ENCODE data around the gene C2orf81.

DNA sequence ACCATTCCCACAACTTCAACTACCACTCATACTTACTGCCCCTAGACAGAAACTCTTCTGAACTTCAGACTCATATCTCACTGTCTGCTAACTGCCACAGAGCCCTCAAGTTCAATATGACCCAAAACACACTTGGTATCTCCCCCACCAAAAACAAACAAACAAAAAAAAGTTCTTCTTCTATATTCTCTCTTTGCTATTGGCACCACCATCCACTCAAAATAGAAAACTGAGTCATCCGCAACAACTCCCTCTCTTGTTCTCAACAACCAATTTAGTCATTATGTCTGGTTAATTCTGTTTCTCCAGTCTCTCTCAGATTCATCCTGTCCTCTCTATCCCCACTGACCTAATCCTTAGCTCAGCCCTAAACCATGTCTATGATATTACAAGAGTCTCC is 34.1 kb downstream of the C2orf81 start:
- TF ChIP-seq EZH2 (IDR thresholded peaks at IDR 0.05; ENCODE audit: borderline replicate concordance, insufficient read depth, low read length, poor library complexity, severe bottlenecking) (no peak), EP300 (conservative IDR thresholded peaks at IDR 0.05; ENCODE audit: poor library complexity, severe bottlenecking) (no peak), POLR2AphosphoS5 (IDR thresholded peaks at IDR 0.05) (no peak), RAD21 (conservative IDR thresholded peaks at IDR 0.05) (no peak), TAF1 (IDR thresholded peaks at IDR 0.05; ENCODE audit: low read depth) (no peak), MXI1 (conservative IDR thresholded peaks at IDR 0.05; ENCODE audit: poor library complexity, severe bottlenecking) (no peak)
- TF ChIP-seq, protein P1, sequence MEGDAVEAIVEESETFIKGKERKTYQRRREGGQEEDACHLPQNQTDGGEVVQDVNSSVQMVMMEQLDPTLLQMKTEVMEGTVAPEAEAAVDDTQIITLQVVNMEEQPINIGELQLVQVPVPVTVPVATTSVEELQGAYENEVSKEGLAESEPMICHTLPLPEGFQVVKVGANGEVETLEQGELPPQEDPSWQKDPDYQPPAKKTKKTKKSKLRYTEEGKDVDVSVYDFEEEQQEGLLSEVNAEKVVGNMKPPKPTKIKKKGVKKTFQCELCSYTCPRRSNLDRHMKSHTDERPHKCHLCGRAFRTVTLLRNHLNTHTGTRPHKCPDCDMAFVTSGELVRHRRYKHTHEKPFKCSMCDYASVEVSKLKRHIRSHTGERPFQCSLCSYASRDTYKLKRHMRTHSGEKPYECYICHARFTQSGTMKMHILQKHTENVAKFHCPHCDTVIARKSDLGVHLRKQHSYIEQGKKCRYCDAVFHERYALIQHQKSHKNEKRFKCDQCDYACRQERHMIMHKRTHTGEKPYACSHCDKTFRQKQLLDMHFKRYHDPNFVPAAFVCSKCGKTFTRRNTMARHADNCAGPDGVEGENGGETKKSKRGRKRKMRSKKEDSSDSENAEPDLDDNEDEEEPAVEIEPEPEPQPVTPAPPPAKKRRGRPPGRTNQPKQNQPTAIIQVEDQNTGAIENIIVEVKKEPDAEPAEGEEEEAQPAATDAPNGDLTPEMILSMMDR (IDR thresholded peaks at IDR 0.05; ENCODE audit: poor library complexity, severe bottlenecking): no peak
- TF ChIP-seq, protein P2, sequence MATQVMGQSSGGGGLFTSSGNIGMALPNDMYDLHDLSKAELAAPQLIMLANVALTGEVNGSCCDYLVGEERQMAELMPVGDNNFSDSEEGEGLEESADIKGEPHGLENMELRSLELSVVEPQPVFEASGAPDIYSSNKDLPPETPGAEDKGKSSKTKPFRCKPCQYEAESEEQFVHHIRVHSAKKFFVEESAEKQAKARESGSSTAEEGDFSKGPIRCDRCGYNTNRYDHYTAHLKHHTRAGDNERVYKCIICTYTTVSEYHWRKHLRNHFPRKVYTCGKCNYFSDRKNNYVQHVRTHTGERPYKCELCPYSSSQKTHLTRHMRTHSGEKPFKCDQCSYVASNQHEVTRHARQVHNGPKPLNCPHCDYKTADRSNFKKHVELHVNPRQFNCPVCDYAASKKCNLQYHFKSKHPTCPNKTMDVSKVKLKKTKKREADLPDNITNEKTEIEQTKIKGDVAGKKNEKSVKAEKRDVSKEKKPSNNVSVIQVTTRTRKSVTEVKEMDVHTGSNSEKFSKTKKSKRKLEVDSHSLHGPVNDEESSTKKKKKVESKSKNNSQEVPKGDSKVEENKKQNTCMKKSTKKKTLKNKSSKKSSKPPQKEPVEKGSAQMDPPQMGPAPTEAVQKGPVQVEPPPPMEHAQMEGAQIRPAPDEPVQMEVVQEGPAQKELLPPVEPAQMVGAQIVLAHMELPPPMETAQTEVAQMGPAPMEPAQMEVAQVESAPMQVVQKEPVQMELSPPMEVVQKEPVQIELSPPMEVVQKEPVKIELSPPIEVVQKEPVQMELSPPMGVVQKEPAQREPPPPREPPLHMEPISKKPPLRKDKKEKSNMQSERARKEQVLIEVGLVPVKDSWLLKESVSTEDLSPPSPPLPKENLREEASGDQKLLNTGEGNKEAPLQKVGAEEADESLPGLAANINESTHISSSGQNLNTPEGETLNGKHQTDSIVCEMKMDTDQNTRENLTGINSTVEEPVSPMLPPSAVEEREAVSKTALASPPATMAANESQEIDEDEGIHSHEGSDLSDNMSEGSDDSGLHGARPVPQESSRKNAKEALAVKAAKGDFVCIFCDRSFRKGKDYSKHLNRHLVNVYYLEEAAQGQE (IDR thresholded peaks at IDR 0.05; ENCODE audit: borderline replicate concordance): no peak

Data from neural cell (in vitro differentiated cells).